22Rv1 (cell line): ENCODE data around the gene MFAP2.

Experiments
- CTCF ChIP-seq: fragments of 450-650 bp; IDR thresholded peaks from 2 replicates; pipeline ENCODE4 v1.5.1; 2017; ENCODE audit warnings: mild to moderate bottlenecking
- ZFX ChIP-seq: fragments of 450-650 bp; IDR thresholded peaks from 2 replicates; pipeline ENCODE4 v1.6.1; 2017; ENCODE audit warnings: antibody characterized with exemption, borderline replicate concordance

- TF ChIP-seq CTCF (no peak), ZFX (no peak)
Measured at GRCh38 chr1:16986560-16986959, 6.1 kb upstream of the MFAP2 start.
